IMR-90 (cell line): ENCODE data around the gene AGAP1. TPM values are rescaled to one million over a fixed set of nuclear protein-coding genes. Genes with fewer than 3 reads are reported as not detected.

ENCODE experiments used
- ATAC-seq: fragments of 200-7000 bp; cut with Tn5 transposase; 2 replicates; pipeline ENCODE4 v1.9.1; 2020; ENCODE audit warnings: low read depth, mild to moderate bottlenecking, moderate library complexity
- BruUV-seq: library from RNA; stranded (reverse); fragments of 400-500 nt; replicated peaks from 2 replicates; lab custom pipeline; 2021; lab: Mats Ljungman, UMichigan
- CTCF ChIA-PET: fragments of 300-600 bp; formaldehyde crosslinking; extraction: SDS; loops from one replicate; lab custom pipeline; 2021; ENCODE audit warnings: antibody characterized with exemption; lab: Yijun Ruan, JAX
- POLR2A ChIA-PET: fragments of 300-600 bp; sonication (Branson Sonifier 250); formaldehyde crosslinking; loops from one replicate; lab custom pipeline; 2022; ENCODE audit warnings: antibody characterized with exemption; ENCODE audit not compliant: unreplicated experiment; lab: Charles Lee
- DNase-seq: peaks from one replicate; pipeline ENCODE4 v3.0.0; 2013
- H2AFZ ChIP-seq: replicated peaks from 2 replicates; pipeline ENCODE3; 2013; ENCODE audit warnings: low read length, mild to moderate bottlenecking; ENCODE audit not compliant: poor library complexity
- H2AK5ac ChIP-seq: 2 replicates; pipeline ENCODE4 v1.6.1; 2013; ENCODE audit warnings: low read depth, low read length, inconsistent platforms
- H2AK9ac ChIP-seq: replicated peaks from 2 replicates; pipeline ENCODE3; 2013; ENCODE audit warnings: mild to moderate bottlenecking, low read depth, low read length, moderate library complexity; ENCODE audit not compliant: poor library complexity
- H2BK120ac ChIP-seq: 2 replicates; pipeline ENCODE4 v1.6.1; 2013; ENCODE audit warnings: low read depth, low read length, inconsistent platforms
- H2BK15ac ChIP-seq: 3 replicates; pipeline ENCODE4 v1.6.1; 2013; ENCODE audit warnings: low read depth, low read length, inconsistent platforms
- H2BK20ac ChIP-seq: 2 replicates; pipeline ENCODE4 v1.6.1; 2013; ENCODE audit warnings: low read depth, mild to moderate bottlenecking, inconsistent platforms, low read length, moderate library complexity
- H2BK5ac ChIP-seq: 2 replicates; pipeline ENCODE4 v1.6.1; 2013; ENCODE audit warnings: mild to moderate bottlenecking, low read depth, low read length, inconsistent platforms; ENCODE audit not compliant: poor library complexity, severe bottlenecking
- H3K14ac ChIP-seq: replicated peaks from 2 replicates; pipeline ENCODE4 v1.6.1; 2013; ENCODE audit warnings: low read depth, low read length, inconsistent platforms
- H3K18ac ChIP-seq: 2 replicates; pipeline ENCODE4 v1.6.1; 2013; ENCODE audit warnings: low read depth, low read length, control low read depth
- H3K23ac ChIP-seq: 2 replicates; pipeline ENCODE4 v1.6.1; 2013; ENCODE audit warnings: low read depth, low read length, inconsistent platforms
- H3K27ac ChIP-seq: 2 replicates; pipeline ENCODE4 v1.5.1; 2013; ENCODE audit warnings: mild to moderate bottlenecking, control low read depth, low read length; ENCODE audit not compliant: insufficient read depth
- H3K27me3 ChIP-seq: 2 replicates; pipeline ENCODE4 v1.6.1; 2013; ENCODE audit warnings: low read length; ENCODE audit not compliant: control insufficient read depth, insufficient read depth
- H3K36me3 ChIP-seq: 2 replicates; pipeline ENCODE4 v1.6.1; 2013; ENCODE audit warnings: low read length, mixed read lengths; ENCODE audit not compliant: control insufficient read depth, insufficient read depth
- H3K4ac ChIP-seq: 2 replicates; pipeline ENCODE4 v1.6.1; 2013; ENCODE audit warnings: low read depth, low read length, inconsistent platforms
- H3K4me1 ChIP-seq: 2 replicates; pipeline ENCODE4 v1.6.1; 2013; ENCODE audit warnings: low read length, mixed read lengths; ENCODE audit not compliant: control insufficient read depth, insufficient read depth
- H3K4me2 ChIP-seq: 2 replicates; pipeline ENCODE4 v1.6.1; 2013; ENCODE audit warnings: low read depth, mild to moderate bottlenecking, control low read depth, low read length, moderate library complexity
- H3K4me3 ChIP-seq: 2 replicates; pipeline ENCODE4 v1.5.1; 2013; ENCODE audit warnings: low read depth, mild to moderate bottlenecking, control low read depth, low read length, moderate library complexity; ENCODE audit not compliant: insufficient read depth
- H3K56ac ChIP-seq: 2 replicates; pipeline ENCODE4 v1.6.1; 2013; ENCODE audit warnings: low read length, inconsistent platforms; ENCODE audit not compliant: insufficient read depth; ENCODE audit errors: extremely low read depth
- H3K79me1 ChIP-seq, 2 experiments: 2 replicates each; pipeline ENCODE4 v1.6.1; 2013; ENCODE audit warnings: low read length in 2 of 2, inconsistent platforms in 1 of 2, low read depth in 1 of 2
- H3K9ac ChIP-seq: 2 replicates; pipeline ENCODE4 v1.6.1; 2013; ENCODE audit warnings: low read depth, low read length, control low read depth
- H3K9me1 ChIP-seq: 2 replicates; pipeline ENCODE4 v1.6.1; 2013; ENCODE audit warnings: low read length, inconsistent platforms; ENCODE audit not compliant: insufficient read depth
- H3K9me3 ChIP-seq: 2 replicates; pipeline ENCODE4 v1.6.1; 2013; ENCODE audit warnings: low read length; ENCODE audit not compliant: control insufficient read depth, insufficient read depth
- H4K20me1 ChIP-seq: 2 replicates; pipeline ENCODE4 v1.6.1; 2013; ENCODE audit warnings: low read length, inconsistent platforms; ENCODE audit not compliant: insufficient read depth
- H4K5ac ChIP-seq: 2 replicates; pipeline ENCODE4 v1.6.1; 2013; ENCODE audit warnings: mild to moderate bottlenecking, low read depth, low read length, control low read depth
- H4K8ac ChIP-seq, 2 experiments: 2 replicates each; pipeline ENCODE4 v1.6.1; 2013; ENCODE audit warnings: low read depth in 2 of 2, low read length in 2 of 2, control low read depth in 1 of 2, inconsistent platforms in 1 of 2
- H4K91ac ChIP-seq: 2 replicates; pipeline ENCODE4 v1.6.1; 2013; ENCODE audit warnings: low read depth, low read length, inconsistent platforms; ENCODE audit not compliant: insufficient read depth
- BHLHE40 ChIP-seq: fragments of 150-350 bp; IDR thresholded peaks from 2 replicates; pipeline ENCODE4 v1.6.1; 2016; ENCODE audit warnings: mild to moderate bottlenecking, low read depth, low read length
- CEBPB ChIP-seq: IDR thresholded peaks from 2 replicates; pipeline ENCODE4 v1.6.1; 2012; ENCODE audit warnings: low read depth, low read length, improper control_type of control experiment
- CHD1 ChIP-seq: IDR thresholded peaks from 2 replicates; pipeline ENCODE4 v1.6.1; 2012; ENCODE audit warnings: low read depth, low read length, improper control_type of control experiment
- CTCF ChIP-seq: conservative IDR thresholded peaks from 2 replicates; pipeline ENCODE4 v1.5.1; 2012; ENCODE audit warnings: mild to moderate bottlenecking, low read depth, low read length, improper control_type of control experiment
- FOS ChIP-seq: fragments of 150-350 bp; IDR thresholded peaks from 2 replicates; pipeline ENCODE4 v1.6.1; 2016; ENCODE audit warnings: low read depth, low read length
- MAFK ChIP-seq: IDR thresholded peaks from 2 replicates; pipeline ENCODE4 v1.6.1; 2012; ENCODE audit warnings: low read depth, low read length, improper control_type of control experiment
- MAZ ChIP-seq: IDR thresholded peaks from 2 replicates; pipeline ENCODE4 v1.6.1; 2012; ENCODE audit warnings: low read depth, mild to moderate bottlenecking, low read length, improper control_type of control experiment, moderate library complexity, borderline replicate concordance
- MXI1 ChIP-seq: IDR thresholded peaks from 2 replicates; pipeline ENCODE4 v1.6.1; 2012; ENCODE audit warnings: low read depth, mild to moderate bottlenecking, low read length, moderate library complexity, borderline replicate concordance
- NFE2L2 ChIP-seq: fragments of 150-350 bp; IDR thresholded peaks from 2 replicates; pipeline ENCODE4 v1.6.1; 2016; ENCODE audit warnings: low read depth, mild to moderate bottlenecking, low read length
- POLR2A ChIP-seq: IDR thresholded peaks from 2 replicates; pipeline ENCODE4 v1.6.1; 2012; ENCODE audit warnings: mild to moderate bottlenecking, low read depth, low read length
- RCOR1 ChIP-seq: IDR thresholded peaks from 2 replicates; pipeline ENCODE4 v1.6.1; 2012; ENCODE audit warnings: mild to moderate bottlenecking, low read length, improper control_type of control experiment; ENCODE audit not compliant: insufficient replicate concordance
- RFX5 ChIP-seq: IDR thresholded peaks from 2 replicates; pipeline ENCODE4 v1.8.0; 2012; ENCODE audit warnings: low read depth, mild to moderate bottlenecking, low read length, moderate library complexity
- SMC3 ChIP-seq: fragments of 150-350 bp; IDR thresholded peaks from 2 replicates; pipeline ENCODE4 v1.6.1; 2016; ENCODE audit warnings: low read depth, mild to moderate bottlenecking, antibody characterized with exemption, low read length, moderate library complexity
- USF2 ChIP-seq: fragments of 150-350 bp; IDR thresholded peaks from 2 replicates; pipeline ENCODE4 v1.6.1; 2017; ENCODE audit warnings: mild to moderate bottlenecking, antibody characterized with exemption, low read length, low read depth
- WGBS, 2 experiments: methylation state at CpG; one replicate each; pipeline versions ENCODE4 v1.1.5 to v1.1.7; 2013; ENCODE audit warnings: missing lambda C conversion rate in 2 of 2; ENCODE audit not compliant: insufficient read length in 1 of 2; ENCODE audit errors: extremely low coverage in 2 of 2; 5-methylcytosine and 5-hydroxymethylcytosine counted together
- dilution Hi-C: fragments of 300-500 bp; cut with HindIII; formaldehyde crosslinking; loops from one replicate; pipeline ENCODE4 v1.14.3; 2018; ENCODE audit warnings: low sequenced_read_pairs; ENCODE audit not compliant: unreplicated experiment
- in situ Hi-C: fragments of 300-500 bp; cut with MboI; formaldehyde crosslinking; loops from 3 replicates; pipeline ENCODE4 v1.14.3; 2019; ENCODE audit warnings: low sequenced_read_pairs, inconsistent platforms, mixed read lengths
- intact Hi-C: fragments of 100-400 bp; cut with micrococcal nuclease; formaldehyde crosslinking; loops from 2 replicates; pipeline ENCODE4 v1.10.0; 2022
- polyA plus RNA-seq, 3 experiments: library from polyadenylated mRNA; depleted of rRNA; stranded (reverse); fragments of >200 nt; gene quantifications; 2 replicates each; pipeline ENCODE4 v1.2.3, GENCODE V29; 2012; ENCODE audit warnings: low replicate concordance in 1 of 3
- total RNA-seq: library from RNA; depleted of rRNA; stranded (reverse); fragments of >200 nt; gene quantifications from 2 replicates; pipeline ENCODE4 v1.2.3, GENCODE V29; 2012

The AGAP1 gene
- total and polyA plus RNA-seq, 2 of the 4 experiments (the other 2 are of a cell fraction) = 15.1 to 16.4 TPM

- Histone ChIP-seq H3K9me3 (no peaks in the 10 kb centered on the region), H3K4ac (no peak overlapping the region), H2AFZ (no peak overlapping the region), H3K4me1 (peaks cover 2% of the 10 kb centered on the region; the same call in 1 of the 2 replicates), H4K8ac (no peak overlapping the region), H4K20me1 (no peaks in the 10 kb centered on the region; the same call in 1 of the 2 replicates), H3K14ac (no peak overlapping the region), H3K27ac (no peak overlapping the region), H3K56ac (no peak overlapping the region), H2AK9ac (no peak overlapping the region), H3K79me1 (peaks cover 3 to 7% of the 10 kb centered on the region in 2 experiments; a peak in 2 of 4 replicates), H4K91ac (no peak overlapping the region), H2BK120ac (no peak overlapping the region), H2BK20ac (no peak overlapping the region), H2BK15ac (no peak overlapping the region), H3K4me2 (no peak overlapping the region), H3K27me3 (no peaks in the 10 kb centered on the region), H3K18ac (no peak overlapping the region), H2BK5ac (no peak overlapping the region), H2AK5ac (no peak overlapping the region), H3K4me3 (no peak overlapping the region), H3K9ac (no peak overlapping the region), H4K5ac (no peak overlapping the region), H3K9me1 (no peaks in the 10 kb centered on the region; the same call in 1 of the 2 replicates), H3K23ac (no peak overlapping the region), H3K36me3 (no peaks in the 10 kb centered on the region)
- TF ChIP-seq FOS (no peak), SMC3 (no peak), RFX5 (no peak), MAFK (no peak), CEBPB (no peak), BHLHE40 (no peak), POLR2A (no peak), CHD1 (no peak), MAZ (no peak), CTCF (no peak), RCOR1 (no peak), MXI1 (no peak), NFE2L2 (no peak), USF2 (no peak)
- ChIA-PET CTCF (no interaction called here), POLR2A (no interaction called here)
- intact Hi-C loops = no loop called here
- BruUV-seq = no TSS peak
- in situ Hi-C loops = no loop called here
- dilution Hi-C loops = loop anchor here (25.0 kb wide), 1 partner anchor 593 kb away; no protein-coding TSS in a partner anchor
- no peak for DNase-seq
- no CpG with 5 or more reads among the region's 7 CpGs for WGBS, 2 experiments
- ATAC-seq = no peak
Measured at GRCh38 chr2:235730115-235730514, 236.3 kb downstream of the AGAP1 start.
